ENCODE measurements around the gene TCEAL7. TPM values are rescaled to one million over a fixed set of nuclear protein-coding genes. Genes with fewer than 3 reads are reported as not detected.
A peak's percentile ranks its signal among the peaks of the same experiment; 100 is the strongest.

TCEAL7 gene
- total RNA-seq, 1 donor from 2014 or later, result 4.9 TPM

- H3K4me1 Mint-ChIP-seq (ENCODE audit: low read depth), result peaks cover 14% of the 10 kb centered on the region
- DNase-seq (ENCODE audit: low spot score, unreplicated experiment), result no peak
- H3K4me3 Mint-ChIP-seq (ENCODE audit: low read depth), result no peak overlapping the region
- H3K27ac Mint-ChIP-seq, result no peak overlapping the region
- H3K27me3 Mint-ChIP-seq, result no peaks in the 10 kb centered on the region
- TF ChIP-seq CTCF (IDR thresholded peaks at IDR 0.05; ENCODE audit: unreplicated experiment), result no peak
- H3K9me3 Mint-ChIP-seq (ENCODE audit: low read depth), result peaks cover 15% of the 10 kb centered on the region
- H3K36me3 Mint-ChIP-seq (ENCODE audit: insufficient read depth), result no peaks in the 10 kb centered on the region
These were observed 37.5 kb downstream of the TCEAL7 start for GRCh38 chrX:103367502-103367901.

DNA sequence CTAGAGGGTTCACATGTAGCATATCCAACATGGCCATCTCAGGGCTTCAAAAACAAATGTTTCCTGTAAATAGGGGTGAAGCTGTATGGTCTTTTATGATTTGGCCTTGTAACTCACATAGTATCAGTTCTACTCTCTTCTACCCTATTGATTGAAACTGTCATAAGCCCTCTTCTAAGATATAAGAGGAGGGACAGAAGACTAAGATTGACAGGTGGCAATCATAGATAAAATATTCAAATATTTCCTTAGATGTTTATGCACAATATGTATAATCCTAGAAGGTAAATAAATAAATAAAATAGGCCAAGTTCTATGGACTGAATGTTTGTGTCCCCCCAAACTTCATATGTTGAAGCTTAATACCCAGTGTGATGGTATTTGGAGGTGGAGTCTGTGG is 39.4 kb downstream of the TCEAL7 start:
- no peak overlapping the region for H3K27ac Mint-ChIP-seq
- DNase-seq (ENCODE audit: low spot score, unreplicated experiment), result no peak
- no peak overlapping the region for H3K4me3 Mint-ChIP-seq (ENCODE audit: low read depth)
- H3K36me3 Mint-ChIP-seq (ENCODE audit: insufficient read depth), result no peaks in the 10 kb centered on the region
- H3K27me3 Mint-ChIP-seq, result no peaks in the 10 kb centered on the region
- H3K9me3 Mint-ChIP-seq (ENCODE audit: low read depth), result peaks cover 10% of the 10 kb centered on the region
- peaks cover 14% of the 10 kb centered on the region for H3K4me1 Mint-ChIP-seq (ENCODE audit: low read depth)
- TF ChIP-seq CTCF (IDR thresholded peaks at IDR 0.05; ENCODE audit: unreplicated experiment), result no peak

DNA sequence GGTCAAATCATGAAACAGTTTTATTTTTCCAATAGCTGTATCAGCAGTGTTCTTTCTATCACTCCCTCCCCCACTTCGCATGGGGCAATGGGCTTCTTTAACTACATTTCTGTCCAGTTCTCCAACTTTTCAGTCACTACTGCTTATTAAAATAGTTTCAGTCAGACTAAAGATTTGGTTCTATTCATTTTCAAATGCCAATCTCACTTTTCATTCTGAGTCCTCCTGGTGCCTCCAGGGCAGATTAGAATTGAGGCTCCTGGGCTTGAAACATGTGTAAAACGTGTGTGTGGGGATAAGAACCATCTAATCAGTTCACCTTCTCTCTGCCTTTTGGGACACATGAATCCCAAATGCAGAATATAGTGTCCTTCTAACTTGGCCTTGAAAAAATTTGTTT is 42.8 kb downstream of the TCEAL7 start:
- H3K27me3 Mint-ChIP-seq, result no peaks in the 10 kb centered on the region
- no peak for TF ChIP-seq CTCF (IDR thresholded peaks at IDR 0.05; ENCODE audit: unreplicated experiment)
- H3K9me3 Mint-ChIP-seq (ENCODE audit: low read depth), result no peaks in the 10 kb centered on the region
- H3K4me3 Mint-ChIP-seq (ENCODE audit: low read depth), result no peak overlapping the region
- peaks cover 4% of the 10 kb centered on the region for H3K36me3 Mint-ChIP-seq (ENCODE audit: insufficient read depth)
- no peak for DNase-seq (ENCODE audit: low spot score, unreplicated experiment)
- H3K27ac Mint-ChIP-seq, result no peak overlapping the region
- H3K4me1 Mint-ChIP-seq (ENCODE audit: low read depth), result peaks cover 13% of the 10 kb centered on the region

DNA sequence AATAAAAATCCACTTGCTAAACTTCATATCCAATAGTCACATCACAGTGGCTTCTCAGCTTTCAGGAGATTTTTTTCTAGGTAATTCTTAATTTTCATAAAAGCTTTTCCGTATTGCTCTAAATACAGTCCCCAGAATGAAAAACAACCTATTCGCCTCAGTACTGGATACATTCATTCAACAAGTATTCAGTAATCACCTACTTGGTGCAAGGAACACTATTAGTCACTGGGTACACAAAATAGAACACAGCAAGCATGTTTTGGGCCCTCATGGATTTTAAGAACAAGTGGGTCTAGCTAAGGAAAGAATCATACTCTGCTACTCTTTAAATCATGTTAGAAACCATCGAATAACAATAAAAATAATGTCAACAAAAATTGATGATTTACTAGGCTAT is 43.5 kb downstream of the TCEAL7 start:
- H3K27ac Mint-ChIP-seq, result peak overlapping the region; percentile 33
- no peak for TF ChIP-seq CTCF (IDR thresholded peaks at IDR 0.05; ENCODE audit: unreplicated experiment)
- peaks cover 15% of the 10 kb centered on the region for H3K4me1 Mint-ChIP-seq (ENCODE audit: low read depth)
- peaks cover 4% of the 10 kb centered on the region for H3K36me3 Mint-ChIP-seq (ENCODE audit: insufficient read depth)
- H3K9me3 Mint-ChIP-seq (ENCODE audit: low read depth), result no peaks in the 10 kb centered on the region
- DNase-seq (ENCODE audit: low spot score, unreplicated experiment), result no peak
- H3K4me3 Mint-ChIP-seq (ENCODE audit: low read depth), result no peak overlapping the region
- H3K27me3 Mint-ChIP-seq, result no peaks in the 10 kb centered on the region

GRCh38 chrX:103376118-103376978 is 46.3 kb downstream of the TCEAL7 start, which contains the start of gene BEX3:
Gene BEX3, plus strand, starts transcription at chrX:103376538. Its CDS starts 984 bp downstream, at chrX:103377522.
- no peak for TF ChIP-seq CTCF (IDR thresholded peaks at IDR 0.05; ENCODE audit: unreplicated experiment)
- Mint-ChIP-seq H3K4me1 (ENCODE audit: low read depth) (peaks cover 19% of the 10 kb centered on the region), H3K36me3 (ENCODE audit: insufficient read depth) (peaks cover 8% of the 10 kb centered on the region), H3K4me3 (ENCODE audit: low read depth) (peak within 1 kb of the TSS; percentile 90), H3K9me3 (ENCODE audit: low read depth) (no peaks in the 10 kb centered on the region), H3K27ac (peak within 1 kb of the TSS; percentile 99), H3K27me3 (no peaks in the 10 kb centered on the region)
- DNase-seq (ENCODE audit: low spot score, unreplicated experiment), result peak; percentile 59
